Measurements from ENCODE around the gene EXOC7.

The EXOC7 gene

DNA sequence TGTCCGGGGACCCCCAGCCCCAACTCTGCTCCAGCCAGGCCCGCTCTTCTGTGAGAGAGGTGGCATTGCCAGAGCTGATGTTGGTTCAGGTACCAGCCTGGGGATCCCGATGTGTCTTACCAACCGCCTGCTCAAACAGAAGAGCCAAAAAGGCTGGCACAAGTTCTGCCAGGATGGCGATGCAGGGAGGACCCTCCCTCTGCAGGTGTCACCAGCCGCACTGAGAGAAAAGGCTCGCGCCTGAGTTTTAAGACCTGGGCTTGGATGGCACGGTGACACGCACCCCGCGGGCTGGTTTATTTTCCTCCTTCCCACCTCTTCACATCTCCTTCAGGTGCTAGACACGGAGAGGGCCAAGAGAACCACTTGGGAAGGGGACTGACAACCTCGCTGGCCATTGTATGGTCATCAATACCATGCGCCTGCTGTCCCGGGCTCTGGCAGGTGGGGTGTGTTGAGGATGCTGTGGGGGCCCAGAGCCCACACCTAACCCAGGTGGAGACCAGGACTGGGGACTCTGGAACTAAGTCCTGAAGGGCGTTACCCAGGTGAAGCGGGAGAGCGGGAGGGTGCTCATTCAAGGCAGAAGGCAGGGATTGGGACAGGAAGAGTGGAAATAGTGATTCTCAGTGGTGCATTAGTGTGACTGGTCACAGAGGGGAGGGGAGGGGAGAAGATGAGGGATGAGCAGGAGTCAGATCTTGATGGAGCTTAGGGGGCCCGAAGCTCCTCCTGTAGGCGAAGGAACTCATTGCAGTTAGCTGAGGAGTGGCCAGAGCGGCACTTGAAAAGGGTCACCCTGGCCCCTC, 21.2 kb upstream of the EXOC7 start:
- Histone ChIP-seq H3K4me2 (ENCODE audit: insufficient read depth, low read length) (no peak overlapping the region), H3K4me3 (ENCODE audit: low read depth in 1 of 2, low read length in 2 of 2) (no peak overlapping the region), H3K4me1 (ENCODE audit: insufficient read depth, low read length) (peaks cover 11% of the 10 kb centered on the region), H3K27ac (ENCODE audit: low read length) (no peak overlapping the region), H2AFZ (ENCODE audit: low read depth, low read length) (no peak overlapping the region), H3K36me3 (ENCODE audit: insufficient read depth, low read length) (no peaks in the 10 kb centered on the region), H4K20me1 (ENCODE audit: insufficient read depth, low read length) (no peaks in the 10 kb centered on the region), H3K79me2 (ENCODE audit: insufficient read depth, low read length) (no peaks in the 10 kb centered on the region), H3K9ac (ENCODE audit: low read depth, low read length) (no peak overlapping the region), H3K9me3 (ENCODE audit: insufficient read depth, low read length, severe bottlenecking) (no peaks in the 10 kb centered on the region), H3K27me3 (ENCODE audit: insufficient read depth, low read length, poor library complexity) (no peaks in the 10 kb centered on the region)
- DNase-seq (no peak), ATAC-seq (ENCODE audit: insufficient read depth, low read depth) (no peak)
- no peak for TF ChIP-seq EZH2 (IDR thresholded peaks at IDR 0.05; ENCODE audit: borderline replicate concordance, low read depth, low read length, severe bottlenecking)
- TF ChIP-seq, protein P1, sequence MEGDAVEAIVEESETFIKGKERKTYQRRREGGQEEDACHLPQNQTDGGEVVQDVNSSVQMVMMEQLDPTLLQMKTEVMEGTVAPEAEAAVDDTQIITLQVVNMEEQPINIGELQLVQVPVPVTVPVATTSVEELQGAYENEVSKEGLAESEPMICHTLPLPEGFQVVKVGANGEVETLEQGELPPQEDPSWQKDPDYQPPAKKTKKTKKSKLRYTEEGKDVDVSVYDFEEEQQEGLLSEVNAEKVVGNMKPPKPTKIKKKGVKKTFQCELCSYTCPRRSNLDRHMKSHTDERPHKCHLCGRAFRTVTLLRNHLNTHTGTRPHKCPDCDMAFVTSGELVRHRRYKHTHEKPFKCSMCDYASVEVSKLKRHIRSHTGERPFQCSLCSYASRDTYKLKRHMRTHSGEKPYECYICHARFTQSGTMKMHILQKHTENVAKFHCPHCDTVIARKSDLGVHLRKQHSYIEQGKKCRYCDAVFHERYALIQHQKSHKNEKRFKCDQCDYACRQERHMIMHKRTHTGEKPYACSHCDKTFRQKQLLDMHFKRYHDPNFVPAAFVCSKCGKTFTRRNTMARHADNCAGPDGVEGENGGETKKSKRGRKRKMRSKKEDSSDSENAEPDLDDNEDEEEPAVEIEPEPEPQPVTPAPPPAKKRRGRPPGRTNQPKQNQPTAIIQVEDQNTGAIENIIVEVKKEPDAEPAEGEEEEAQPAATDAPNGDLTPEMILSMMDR (IDR thresholded peaks at IDR 0.05; ENCODE audit: borderline replicate concordance, extremely low read depth, low read length, poor library complexity, severe bottlenecking) = peak; percentile 42

DNA sequence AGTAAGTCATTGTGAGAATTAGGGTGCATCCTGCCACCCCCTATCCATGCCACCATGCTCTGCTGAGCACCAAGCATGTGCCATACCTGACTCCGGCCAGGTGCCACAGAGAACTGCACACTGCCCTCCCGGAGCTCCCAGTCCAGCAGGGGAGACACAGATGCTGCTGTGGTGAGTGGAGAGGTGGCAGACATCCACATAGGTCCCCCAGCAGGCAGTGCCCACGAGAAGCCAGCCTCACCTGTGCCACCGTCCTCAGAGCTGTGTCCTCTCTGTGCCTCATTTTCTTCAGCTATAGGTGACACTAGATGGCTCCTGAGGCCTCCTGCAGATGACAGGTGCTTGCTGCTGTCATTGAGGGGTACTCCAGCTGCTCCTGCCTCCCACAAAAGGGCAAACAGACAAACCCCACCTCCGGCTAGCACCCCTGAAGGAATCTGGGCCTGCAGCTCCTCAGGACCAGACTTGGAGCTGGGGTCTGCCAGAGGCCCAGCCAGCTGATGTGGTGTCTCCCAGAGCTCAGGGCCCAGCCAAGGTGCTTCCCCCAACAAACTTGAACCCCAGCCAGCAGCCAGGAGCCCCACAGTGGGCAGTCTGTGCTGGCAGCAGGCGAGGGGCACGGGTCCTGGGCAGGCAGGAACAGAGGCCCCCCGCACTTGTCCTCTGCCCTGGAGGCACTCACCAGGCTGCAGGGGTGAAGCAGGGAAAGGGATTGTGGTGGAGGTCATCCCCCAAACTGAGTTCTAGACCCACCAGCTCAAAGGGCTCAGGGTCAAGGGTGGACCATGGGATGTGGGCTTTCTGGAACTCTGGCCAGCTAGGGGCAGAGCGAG, 20.4 kb upstream of the EXOC7 start:
- H3K4me1 ChIP-seq (ENCODE audit: insufficient read depth, low read length) = peaks cover 11% of the 10 kb centered on the region
- no peak overlapping the region for H2AFZ ChIP-seq (ENCODE audit: low read depth, low read length)
- H3K9me3 ChIP-seq (ENCODE audit: insufficient read depth, low read length, severe bottlenecking) = no peaks in the 10 kb centered on the region
- no peak overlapping the region for H3K4me3 ChIP-seq (ENCODE audit: low read depth in 1 of 2, low read length in 2 of 2)
- H3K4me2 ChIP-seq (ENCODE audit: insufficient read depth, low read length) = no peak overlapping the region
- no peaks in the 10 kb centered on the region for H3K27me3 ChIP-seq (ENCODE audit: insufficient read depth, low read length, poor library complexity)
- DNase-seq = no peak
- no peak overlapping the region for H3K9ac ChIP-seq (ENCODE audit: low read depth, low read length)
- no peaks in the 10 kb centered on the region for H3K79me2 ChIP-seq (ENCODE audit: insufficient read depth, low read length)
- no peak for ATAC-seq (ENCODE audit: insufficient read depth, low read depth)
- no peaks in the 10 kb centered on the region for H4K20me1 ChIP-seq (ENCODE audit: insufficient read depth, low read length)
- no peak overlapping the region for H3K27ac ChIP-seq (ENCODE audit: low read length)
- no peak for TF ChIP-seq EZH2 (IDR thresholded peaks at IDR 0.05; ENCODE audit: borderline replicate concordance, low read depth, low read length, severe bottlenecking)
- TF ChIP-seq, protein P1 (IDR thresholded peaks at IDR 0.05; ENCODE audit: borderline replicate concordance, extremely low read depth, low read length, poor library complexity, severe bottlenecking) = no peak
- no peaks in the 10 kb centered on the region for H3K36me3 ChIP-seq (ENCODE audit: insufficient read depth, low read length)

DNA sequence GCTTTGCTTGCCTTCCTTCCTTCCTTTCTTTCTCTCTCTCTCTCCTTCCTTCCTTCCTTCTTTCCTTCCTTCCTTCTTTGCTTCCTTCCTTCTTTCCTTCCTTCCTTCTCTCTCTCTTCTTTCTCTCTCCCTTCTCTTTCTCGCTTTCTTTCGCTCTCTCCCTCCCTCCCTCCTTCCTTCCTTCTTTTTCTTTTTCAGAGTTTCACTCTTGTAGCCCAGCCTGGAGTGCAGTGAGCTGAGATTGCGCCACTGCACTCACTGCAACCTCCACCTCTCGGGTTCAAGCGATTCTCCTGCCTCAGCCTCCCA, 19.6 kb upstream of the EXOC7 start:
- Histone ChIP-seq H2AFZ (ENCODE audit: low read depth, low read length) (no peak overlapping the region), H3K27me3 (ENCODE audit: insufficient read depth, low read length, poor library complexity) (no peaks in the 10 kb centered on the region)
- TF ChIP-seq, protein P1 (IDR thresholded peaks at IDR 0.05; ENCODE audit: borderline replicate concordance, extremely low read depth, low read length, poor library complexity, severe bottlenecking) = no peak
- no peak for TF ChIP-seq EZH2 (IDR thresholded peaks at IDR 0.05; ENCODE audit: borderline replicate concordance, low read depth, low read length, severe bottlenecking)

More for the DNA sequence above, 19.6 kb upstream of the EXOC7 start:
- DNase-seq (no peak), ATAC-seq (ENCODE audit: insufficient read depth, low read depth) (no peak)
- Histone ChIP-seq H3K36me3 (ENCODE audit: insufficient read depth, low read length) (no peaks in the 10 kb centered on the region), H3K9me3 (ENCODE audit: insufficient read depth, low read length, severe bottlenecking) (no peaks in the 10 kb centered on the region), H4K20me1 (ENCODE audit: insufficient read depth, low read length) (no peaks in the 10 kb centered on the region), H3K4me1 (ENCODE audit: insufficient read depth, low read length) (peaks cover 11% of the 10 kb centered on the region), H3K9ac (ENCODE audit: low read depth, low read length) (no peak overlapping the region), H3K4me2 (ENCODE audit: insufficient read depth, low read length) (no peak overlapping the region), H3K79me2 (ENCODE audit: insufficient read depth, low read length) (no peaks in the 10 kb centered on the region), H3K4me3 (ENCODE audit: low read depth in 1 of 2, low read length in 2 of 2) (no peak overlapping the region), H3K27ac (ENCODE audit: low read length) (no peak overlapping the region)
